MCF 10A (cell line): Measurements from ENCODE around the gene FLYWCH1. TPM values are rescaled to one million over a fixed set of nuclear protein-coding genes. Genes with fewer than 3 reads are reported as not detected.

Source experiments
- BruUV-seq: library from RNA; stranded (reverse); fragments of 400-500 nt; replicated peaks from 2 replicates; lab custom pipeline; 2021; lab: Mats Ljungman, UMichigan
- CTCF ChIA-PET: fragments of 300-600 bp; sonication (Branson Sonifier 250); formaldehyde crosslinking; extraction: SDS; loops from one replicate; lab custom pipeline; 2021; ENCODE audit warnings: antibody characterized with exemption, inconsistent platforms; lab: Yijun Ruan, JAX
- POLR2A ChIA-PET: fragments of 300-600, 350-650 bp; sonication (Branson Sonifier 250); formaldehyde crosslinking; extraction: SDS; loops from one replicate; lab custom pipeline; 2020; ENCODE audit warnings: antibody characterized with exemption, inconsistent platforms; lab: Yijun Ruan, JAX
- DNase-seq: peaks from one replicate; pipeline ENCODE4 v3.0.0-alpha.2; 2018; ENCODE audit not compliant: unreplicated experiment
- H3K27ac Mint-ChIP-seq: one replicate; pipeline ENCODE4 v1.8.0; 2022; ENCODE audit warnings: mild to moderate bottlenecking, low read depth, mixed read lengths; ENCODE audit not compliant: unreplicated experiment
- H3K27me3 Mint-ChIP-seq: one replicate; pipeline ENCODE4 v1.8.0; 2022; ENCODE audit warnings: mixed read lengths; ENCODE audit not compliant: insufficient read depth, unreplicated experiment
- H3K36me3 Mint-ChIP-seq: one replicate; pipeline ENCODE4 v1.8.0; 2022; ENCODE audit warnings: mild to moderate bottlenecking, moderate library complexity, mixed read lengths; ENCODE audit not compliant: insufficient read depth, unreplicated experiment
- H3K4me1 Mint-ChIP-seq: one replicate; pipeline ENCODE4 v1.8.0; 2022; ENCODE audit warnings: mixed read lengths; ENCODE audit not compliant: insufficient read depth, unreplicated experiment
- H3K4me3 Mint-ChIP-seq: one replicate; pipeline ENCODE4 v1.8.0; 2022; ENCODE audit warnings: mild to moderate bottlenecking, moderate library complexity, mixed read lengths; ENCODE audit not compliant: unreplicated experiment
- H3K9me3 Mint-ChIP-seq: one replicate; pipeline ENCODE4 v1.8.0; 2022; ENCODE audit warnings: mixed read lengths; ENCODE audit not compliant: unreplicated experiment
- intact Hi-C: fragments of 100-400 bp; cut with micrococcal nuclease; formaldehyde crosslinking; loops from 2 replicates; pipeline ENCODE4 v1.14.1; 2022
- total RNA-seq: library from RNA; stranded (reverse); gene quantifications from 2 replicates; pipeline ENCODE4 v1.2.3, GENCODE V29; 2022
- TF ChIP-seq, protein P1 (sequence below): fragments of 200-600 bp; IDR thresholded peaks from one replicate; pipeline ENCODE4 v1.8.0; 2022; ENCODE audit warnings: antibody characterized with exemption, mild to moderate bottlenecking; ENCODE audit not compliant: unreplicated experiment

The FLYWCH1 gene
- total RNA-seq, 1 experiment from 2014 or later, result 76.3 TPM

DNA sequence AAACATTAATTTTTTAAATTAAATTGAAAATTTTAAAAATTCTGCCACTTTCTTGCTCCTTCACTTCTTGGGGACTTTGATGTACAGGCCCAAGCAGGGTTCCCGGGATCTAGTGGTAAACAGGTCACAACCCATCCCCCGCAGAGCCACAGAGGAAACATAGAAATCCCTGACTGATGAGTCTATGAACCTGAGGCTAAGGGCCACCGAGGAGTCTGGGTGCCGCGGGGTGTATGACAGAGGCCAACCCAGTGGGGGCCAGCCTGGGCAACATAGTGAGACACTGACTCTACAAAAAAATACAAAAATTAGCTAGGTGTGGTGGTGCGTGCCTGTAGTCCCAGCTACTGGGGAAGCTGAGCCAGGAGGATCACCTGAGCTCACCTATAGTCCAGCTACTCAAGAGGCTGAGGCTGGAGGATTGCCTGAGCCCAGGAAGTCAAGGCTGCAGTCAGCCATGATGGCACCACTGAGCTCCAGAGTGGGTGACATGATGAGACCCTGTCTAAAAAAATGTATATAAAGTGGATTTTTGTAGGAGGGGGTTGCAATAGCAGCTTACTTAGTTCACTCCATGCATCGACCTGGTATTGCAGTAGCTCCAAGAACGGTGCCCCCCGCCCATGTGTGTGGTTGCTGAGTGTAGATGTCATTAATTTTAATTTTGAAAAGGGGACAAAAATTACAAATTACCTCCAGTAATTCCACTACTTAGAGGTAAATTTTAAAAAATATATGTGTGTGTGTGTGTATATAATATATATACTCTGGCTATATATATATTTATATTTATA is 9.2 kb upstream of the FLYWCH1 start:
- POLR2A ChIA-PET, result interaction anchor here (0.6 to 2.8 kb wide), 6 partner anchors 9 to 1598 kb away, joined by 3 to 21 read pairs (median 4); partner anchors contain the start of genes FLYWCH1 and FLYWCH2

DNA sequence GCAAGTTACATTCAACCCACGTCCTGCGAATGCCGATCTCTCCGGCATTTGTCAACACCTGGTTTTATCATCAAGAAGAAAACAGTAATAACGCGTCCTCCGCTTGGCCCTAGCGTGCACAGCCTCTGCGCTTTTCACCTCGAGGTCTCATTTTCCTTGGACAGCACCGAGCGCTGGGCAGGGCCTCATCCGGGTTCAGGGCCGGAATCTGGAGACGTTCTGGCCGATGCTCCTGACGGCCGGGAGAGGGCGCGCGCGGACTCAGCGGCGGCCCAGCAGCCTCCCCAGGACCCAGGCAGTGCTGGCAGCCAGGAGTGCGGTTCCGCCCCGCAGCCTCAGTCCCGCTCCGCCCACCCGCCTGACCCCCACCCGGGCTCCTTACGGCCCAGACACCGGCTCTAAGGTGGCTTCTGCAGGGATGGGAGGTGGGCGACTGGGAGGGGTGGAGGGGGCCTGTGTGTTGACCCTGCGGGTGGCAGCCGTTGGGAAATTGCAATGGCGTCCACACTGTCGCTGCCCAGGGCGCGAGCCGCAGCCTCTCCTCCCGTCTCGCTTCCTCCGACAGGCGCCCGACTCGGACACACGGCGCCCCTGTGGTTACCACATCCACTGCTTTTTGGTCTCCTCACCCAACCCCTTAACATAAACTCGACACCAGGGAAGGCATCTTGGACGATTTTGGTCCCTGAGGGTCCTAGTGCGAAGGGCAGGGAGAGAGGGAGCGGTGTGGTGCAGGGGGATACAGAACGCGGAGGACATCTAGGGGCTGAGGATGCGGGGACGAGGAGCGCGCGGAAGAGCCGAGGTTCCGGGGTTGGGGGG is 7.4 kb upstream of the FLYWCH1 start:
- TF ChIP-seq, protein P1, sequence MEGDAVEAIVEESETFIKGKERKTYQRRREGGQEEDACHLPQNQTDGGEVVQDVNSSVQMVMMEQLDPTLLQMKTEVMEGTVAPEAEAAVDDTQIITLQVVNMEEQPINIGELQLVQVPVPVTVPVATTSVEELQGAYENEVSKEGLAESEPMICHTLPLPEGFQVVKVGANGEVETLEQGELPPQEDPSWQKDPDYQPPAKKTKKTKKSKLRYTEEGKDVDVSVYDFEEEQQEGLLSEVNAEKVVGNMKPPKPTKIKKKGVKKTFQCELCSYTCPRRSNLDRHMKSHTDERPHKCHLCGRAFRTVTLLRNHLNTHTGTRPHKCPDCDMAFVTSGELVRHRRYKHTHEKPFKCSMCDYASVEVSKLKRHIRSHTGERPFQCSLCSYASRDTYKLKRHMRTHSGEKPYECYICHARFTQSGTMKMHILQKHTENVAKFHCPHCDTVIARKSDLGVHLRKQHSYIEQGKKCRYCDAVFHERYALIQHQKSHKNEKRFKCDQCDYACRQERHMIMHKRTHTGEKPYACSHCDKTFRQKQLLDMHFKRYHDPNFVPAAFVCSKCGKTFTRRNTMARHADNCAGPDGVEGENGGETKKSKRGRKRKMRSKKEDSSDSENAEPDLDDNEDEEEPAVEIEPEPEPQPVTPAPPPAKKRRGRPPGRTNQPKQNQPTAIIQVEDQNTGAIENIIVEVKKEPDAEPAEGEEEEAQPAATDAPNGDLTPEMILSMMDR, result peak; percentile 84
- DNase-seq, result peak; percentile 84
- no peaks in the 10 kb centered on the region for H3K27me3 Mint-ChIP-seq
- intact Hi-C loops, result loop anchor here (1.0 to 2.0 kb wide), 2 partner anchors 15 to 22 kb away; no protein-coding TSS in a partner anchor
- H3K36me3 Mint-ChIP-seq, result peaks cover 11% of the 10 kb centered on the region
- ChIA-PET CTCF (interaction anchor here (0.9 to 1.5 kb wide), 4 partner anchors 9 to 21 kb away, joined by 4 to 5 read pairs (median 4); partner anchors contain the start of gene FLYWCH2), POLR2A (interaction anchor here (0.7 to 2.8 kb wide), 4 partner anchors 12 to 390 kb away, joined by 3 to 21 read pairs (median 4); partner anchors contain the start of gene FLYWCH2)
- peak overlapping the region; percentile 84 for H3K4me3 Mint-ChIP-seq
- H3K9me3 Mint-ChIP-seq, result no peaks in the 10 kb centered on the region
- BruUV-seq, result no TSS peak
- H3K27ac Mint-ChIP-seq, result peak overlapping the region; percentile 29
- H3K4me1 Mint-ChIP-seq, result peaks cover 17% of the 10 kb centered on the region

More for the DNA sequence above, 9.2 kb upstream of the FLYWCH1 start:
- Mint-ChIP-seq H3K36me3 (peaks cover 11% of the 10 kb centered on the region), H3K4me3 (no peak overlapping the region), H3K9me3 (no peaks in the 10 kb centered on the region), H3K27ac (no peak overlapping the region), H3K4me1 (peaks cover 17% of the 10 kb centered on the region), H3K27me3 (no peaks in the 10 kb centered on the region)
- no TSS peak for BruUV-seq
- intact Hi-C loops, result no loop called here
- CTCF ChIA-PET, result interaction anchor here (0.9 to 1.5 kb wide), 6 partner anchors 12 to 240 kb away, joined by 3 to 7 read pairs (median 4); no protein-coding TSS in a partner anchor
- DNase-seq, result no peak
- TF ChIP-seq, protein P1, result no peak

DNA sequence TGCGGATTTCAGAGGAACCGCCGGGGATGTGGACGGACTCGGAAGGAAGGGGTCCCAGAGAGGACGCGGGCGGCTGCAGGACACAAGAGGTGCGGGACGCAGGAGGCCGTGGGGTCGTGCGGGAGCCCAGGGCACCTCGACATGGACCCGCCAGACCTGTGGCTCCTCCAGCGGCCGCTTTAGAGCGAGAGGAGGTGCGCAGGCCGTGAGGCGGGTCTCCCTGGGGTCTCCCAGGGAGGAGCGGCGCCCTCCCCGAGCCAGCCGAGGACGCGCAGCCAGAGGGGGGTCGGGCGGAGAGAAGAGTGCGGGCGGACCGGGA is 6.8 kb upstream of the FLYWCH1 start:
- POLR2A ChIA-PET, result interaction anchor here (1.4 to 3.3 kb wide), 4 partner anchors 10 to 152 kb away, joined by 5 to 25 read pairs (median 14); partner anchors contain the start of genes FLYWCH2 and SRRM2
- H3K9me3 Mint-ChIP-seq, result no peaks in the 10 kb centered on the region
- H3K27ac Mint-ChIP-seq, result no peak overlapping the region
- TF ChIP-seq, protein P1, result no peak
- BruUV-seq, result TSS peak; percentile 94
- H3K27me3 Mint-ChIP-seq, result no peaks in the 10 kb centered on the region
- DNase-seq, result no peak
- peaks cover 17% of the 10 kb centered on the region for H3K4me1 Mint-ChIP-seq
- CTCF ChIA-PET, result interaction anchor here (1.2 kb wide), 1 partner anchor 19 kb away, joined by 4 read pairs; no protein-coding TSS in a partner anchor
- peaks cover 11% of the 10 kb centered on the region for H3K36me3 Mint-ChIP-seq
- H3K4me3 Mint-ChIP-seq, result peak overlapping the region; percentile 84
- intact Hi-C loops, result loop anchor here (1.0 to 5.0 kb wide), 3 partner anchors 14 to 68 kb away; no protein-coding TSS in a partner anchor
